Left renal pelvis (tissue), 4 donors: Measurements from ENCODE around the gene LIMCH1. TPM values are rescaled to one million over a fixed set of nuclear protein-coding genes. Genes with fewer than 3 reads are reported as not detected.
"Not testable (repeated sequence)": the region's sequence is repeated elsewhere in the genome, so short reads cannot be mapped to it uniquely, and the experiment has no call there.

ENCODE experiments used
- DNase-seq, 4 donors: peaks; one replicate each; pipeline ENCODE4 v3.0.0-alpha.2; 2013; ENCODE audit warnings: low read depth in 4 of 4, low spot score in 3 of 4
- polyA plus RNA-seq, 4 donors: library from polyadenylated mRNA; unstranded; fragments of 120-200 nt; gene quantifications; one replicate each; pipeline ENCODE4 v1.2.1, GENCODE V29; 2013; ENCODE audit not compliant: insufficient read length in 4 of 4

Gene LIMCH1
- polyA plus RNA-seq, 4 donors, result 42.6 to 125 (median 105) TPM

DNA sequence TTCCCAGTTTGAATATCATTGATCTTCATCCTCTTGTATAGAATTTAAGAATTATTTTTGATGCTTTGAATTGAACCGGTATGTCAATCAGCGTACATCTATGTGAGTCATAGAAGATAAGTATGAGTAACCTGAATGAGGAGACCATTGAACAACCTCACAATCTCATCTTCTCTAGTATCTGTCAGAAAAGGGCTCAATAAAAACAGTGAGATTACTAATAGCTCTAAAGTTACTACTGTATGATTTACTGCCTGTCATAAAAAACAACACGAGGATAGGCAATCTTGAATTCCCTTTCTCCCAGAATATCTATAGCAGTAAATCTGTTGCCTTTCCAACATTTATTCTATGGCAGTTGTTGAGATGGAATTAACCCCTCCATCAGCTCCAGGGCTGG lies 174.5 kb downstream of the LIMCH1 start:
- DNase-seq, result no peak

DNA sequence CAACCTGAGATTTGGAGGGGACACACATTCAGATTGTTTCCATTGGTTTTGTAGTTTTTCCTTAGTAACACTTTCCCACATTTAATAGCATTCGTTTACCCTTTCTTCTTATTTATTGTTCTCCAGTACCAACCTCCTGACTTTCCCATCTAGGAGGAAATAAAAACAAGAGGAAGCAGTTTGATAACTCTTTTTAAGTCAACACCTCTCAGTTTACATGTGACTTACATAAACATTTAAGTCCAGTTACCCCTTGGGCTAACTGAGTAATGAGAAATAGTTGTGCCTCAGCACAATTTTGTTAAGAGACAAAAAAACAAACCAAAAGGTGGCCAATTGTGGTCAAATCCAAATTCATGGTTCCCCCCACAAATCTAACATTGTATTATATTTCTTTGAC lies 175.8 kb downstream of the LIMCH1 start:
- no peak for DNase-seq

DNA sequence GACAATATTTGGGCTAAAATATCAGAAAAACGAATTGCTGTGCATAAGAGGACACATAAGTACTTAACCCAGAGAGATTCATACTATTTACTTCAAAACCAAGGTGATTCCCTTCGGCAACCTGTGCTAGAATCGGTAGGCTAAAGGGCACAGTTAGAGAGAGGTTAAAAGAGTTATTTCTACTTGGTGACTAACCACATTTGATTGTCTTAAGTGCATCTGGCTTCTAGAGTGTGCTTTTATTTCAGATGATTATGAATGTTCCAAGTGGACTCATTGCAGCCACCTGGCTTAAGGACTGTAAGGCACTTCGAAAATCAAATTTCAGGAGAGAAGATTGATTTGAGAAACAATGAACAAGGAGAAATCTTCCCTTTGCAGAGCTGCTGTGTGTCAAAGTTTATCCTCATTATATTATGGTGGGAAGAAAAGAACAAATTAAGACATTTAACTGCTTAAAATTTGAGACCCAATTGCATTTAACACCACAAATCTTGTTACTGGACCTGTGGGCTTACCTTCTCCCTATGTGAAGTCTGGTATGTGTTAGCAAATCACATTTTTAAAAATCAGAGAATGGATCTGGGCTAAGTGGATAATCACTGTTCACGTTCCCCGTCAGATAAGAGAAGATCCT lies 176.5 kb downstream of the LIMCH1 start:
- no peak for DNase-seq

DNA sequence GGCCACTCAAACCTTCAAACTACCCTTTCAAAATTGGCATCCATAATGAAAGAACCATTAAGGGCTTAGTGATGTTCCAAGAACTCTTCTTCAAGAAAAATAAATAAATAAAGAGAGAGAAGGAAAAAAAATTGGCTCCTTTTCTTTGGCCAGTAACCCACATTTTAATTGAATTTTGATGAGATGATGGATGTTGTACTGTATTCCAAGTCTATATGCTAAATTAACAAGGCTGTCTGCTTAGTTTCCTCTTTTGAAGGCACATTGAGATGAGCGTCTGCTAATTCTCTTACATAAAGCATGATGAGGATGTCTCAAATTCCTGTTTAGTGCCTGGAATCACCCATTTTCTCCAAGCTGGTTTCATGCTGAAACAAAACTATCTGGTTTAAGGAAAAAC lies 177.2 kb downstream of the LIMCH1 start:
- DNase-seq, result no peak

DNA sequence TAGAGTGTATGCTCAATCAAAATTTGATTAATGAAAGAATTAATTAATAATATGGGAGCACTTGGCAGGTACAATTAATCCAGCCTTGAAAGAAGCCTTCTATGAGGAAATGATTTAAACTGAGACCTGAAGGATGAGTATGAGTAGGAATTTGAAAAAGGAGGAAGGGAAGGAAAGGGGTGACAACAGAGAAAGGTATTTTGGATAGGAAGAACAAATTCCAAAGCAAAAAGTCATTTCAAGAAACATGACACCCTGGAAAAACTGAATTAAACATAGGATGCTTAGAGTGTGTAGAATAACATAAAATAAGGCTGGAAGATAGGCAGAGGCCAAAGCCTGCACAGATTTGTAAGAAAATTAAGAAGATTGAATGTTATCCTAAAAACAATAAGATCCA lies 180.9 kb downstream of the LIMCH1 start:
- DNase-seq, result no peak

DNA sequence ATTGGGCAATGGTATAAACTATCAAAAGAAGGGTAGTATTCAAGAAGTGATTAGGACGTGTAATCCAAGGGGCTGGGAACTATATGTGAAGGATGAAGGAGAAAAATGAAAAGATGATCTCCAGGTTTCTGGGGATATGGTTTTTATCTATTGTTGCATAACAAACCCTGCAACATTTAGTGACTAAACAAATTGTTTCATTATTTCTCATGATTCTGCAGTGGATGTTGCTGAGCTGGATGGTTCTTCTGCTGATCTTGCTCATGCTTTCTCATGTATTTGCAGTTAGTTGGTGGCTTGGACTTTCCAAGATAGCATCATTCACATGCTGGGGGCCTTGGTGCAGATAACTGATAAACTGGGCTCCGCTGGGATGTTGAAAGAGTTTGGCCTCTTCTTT lies 181.5 kb downstream of the LIMCH1 start:
- DNase-seq, result no peak

DNA sequence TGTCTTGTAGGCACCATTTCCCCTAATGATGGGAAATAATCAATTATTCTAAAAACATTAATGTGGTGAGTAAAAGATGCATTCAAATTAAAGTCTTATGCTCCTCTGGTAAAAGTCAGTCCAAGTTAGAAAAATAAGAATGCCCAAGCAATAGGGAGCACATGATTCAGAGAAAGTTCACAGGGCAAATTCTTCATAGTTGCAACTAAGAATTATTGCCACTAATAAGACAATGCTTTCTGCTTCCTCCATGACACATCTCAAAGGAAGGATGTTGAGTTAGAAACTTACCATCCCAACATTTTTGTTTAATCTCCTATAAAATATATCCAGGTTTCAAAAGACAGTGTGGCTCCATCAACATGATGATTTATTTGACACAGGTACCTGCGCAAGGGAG lies 184.2 kb downstream of the LIMCH1 start:
- DNase-seq, result no peak

DNA sequence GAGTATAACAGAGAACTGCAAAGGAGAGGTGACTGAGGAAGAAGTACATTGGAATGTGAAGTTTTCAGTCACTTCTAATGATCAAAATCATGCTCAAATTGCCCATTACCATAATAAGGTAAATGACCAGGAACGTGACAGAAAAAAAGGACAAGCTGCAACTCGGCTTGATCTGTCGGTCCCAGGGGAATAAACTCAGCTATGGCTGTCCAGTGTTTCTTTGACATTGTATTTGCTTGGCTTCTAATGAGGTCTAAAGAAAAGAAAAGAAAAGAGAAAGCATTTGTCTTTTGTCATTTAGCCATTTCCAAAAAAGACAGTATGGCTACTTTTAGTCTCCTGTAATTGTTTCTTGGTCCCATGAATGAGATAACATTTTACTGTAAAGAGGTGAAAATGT lies 185.3 kb downstream of the LIMCH1 start:
- DNase-seq, result no peak

DNA sequence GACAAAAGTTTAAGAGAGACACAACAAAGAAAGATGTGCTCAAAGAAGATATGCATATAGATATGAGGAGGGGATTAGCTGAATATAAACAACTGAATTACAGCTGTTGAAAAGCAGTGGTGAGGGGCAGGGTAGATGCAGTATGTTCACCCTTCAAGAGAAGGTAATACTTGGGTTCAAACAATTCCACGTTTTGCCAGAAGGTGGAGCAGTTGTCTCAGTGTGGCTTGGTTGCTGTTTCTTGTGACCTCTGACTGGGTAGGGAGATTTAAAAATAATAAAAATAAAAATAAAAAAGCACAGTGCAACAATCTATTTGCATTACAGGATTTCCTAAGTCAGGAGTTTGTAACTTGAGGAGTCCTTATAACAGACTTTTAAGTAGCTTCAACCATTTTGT lies 187.3 kb downstream of the LIMCH1 start:
- DNase-seq, result no peak

DNA sequence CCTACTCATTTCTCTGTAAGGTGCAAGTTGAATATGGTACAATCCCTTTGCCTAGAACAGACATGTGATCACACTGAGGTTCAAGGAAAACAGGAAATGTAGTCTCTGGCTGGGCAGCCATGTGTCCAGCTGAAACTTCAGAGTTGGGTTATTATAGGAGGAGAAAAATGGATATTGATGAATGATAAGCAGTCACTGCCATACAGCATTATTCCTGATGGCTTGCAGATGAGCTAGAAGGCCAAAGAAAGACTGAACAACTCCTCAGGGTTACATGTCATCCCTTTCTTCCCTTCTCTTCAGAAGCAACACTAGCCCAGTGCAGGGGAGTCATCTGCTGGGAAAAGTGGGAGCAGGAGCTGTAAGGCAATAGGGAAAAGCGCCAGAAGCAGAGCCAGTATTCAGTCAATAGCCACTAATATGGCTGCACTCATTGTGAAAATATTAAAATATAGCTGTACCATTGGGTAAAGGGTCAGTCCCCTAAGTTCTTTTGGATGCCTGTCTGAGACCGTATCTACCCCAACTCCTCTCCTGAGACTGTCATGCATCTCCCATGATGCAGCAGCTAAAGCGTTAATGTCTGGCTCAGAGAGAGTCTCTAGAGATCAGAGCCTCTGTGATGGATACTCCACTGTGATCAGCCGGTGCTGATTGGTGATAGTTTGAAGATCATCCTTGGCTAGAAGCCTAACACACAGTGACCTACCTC lies 190.1 kb downstream of the LIMCH1 start:
- DNase-seq, result no peak

DNA sequence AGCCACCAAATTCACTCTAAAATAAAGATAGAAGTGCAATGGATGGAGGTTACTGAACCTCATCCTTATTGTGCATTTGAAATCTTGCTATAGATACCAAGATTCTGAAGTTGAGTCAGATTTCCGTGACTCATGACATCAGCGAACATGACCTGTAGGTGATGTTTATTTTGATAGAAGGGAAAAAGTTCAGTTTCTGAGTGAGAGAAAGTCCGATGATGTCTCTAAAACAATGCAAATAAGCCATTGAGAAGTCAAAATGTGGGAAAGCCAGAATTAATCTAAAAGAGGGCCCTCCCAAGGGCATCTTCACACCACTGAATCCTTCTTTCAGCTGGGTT lies 190.6 kb downstream of the LIMCH1 start:
- DNase-seq, result no peak

DNA sequence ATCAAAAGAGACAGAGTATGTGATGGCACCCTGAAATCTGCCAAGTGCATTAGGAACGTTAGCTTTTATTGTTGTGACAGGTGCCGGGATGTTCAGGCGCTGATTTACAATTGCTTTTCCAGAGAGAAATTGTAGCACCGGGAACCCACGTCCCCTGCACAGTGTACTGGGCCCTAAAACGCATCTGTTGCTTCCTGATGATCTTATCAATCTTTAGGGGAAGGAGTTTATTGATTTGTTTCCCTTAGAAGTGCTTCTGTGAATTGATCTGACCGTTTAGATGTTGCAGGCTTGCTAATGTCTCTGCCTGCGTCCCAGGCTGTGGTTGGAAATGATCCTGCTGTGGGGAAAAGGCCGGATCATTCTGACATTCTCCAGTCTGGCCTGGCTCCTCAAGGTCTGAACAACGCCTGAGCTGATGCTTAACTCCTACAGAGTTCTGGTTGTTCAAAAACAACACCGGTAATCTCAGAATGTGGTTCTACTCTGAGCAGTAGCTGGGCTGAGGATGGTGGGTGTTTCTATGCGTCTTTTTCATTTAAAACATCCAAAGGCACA lies 193.7 kb downstream of the LIMCH1 start:
- DNase-seq, result no peak

DNA sequence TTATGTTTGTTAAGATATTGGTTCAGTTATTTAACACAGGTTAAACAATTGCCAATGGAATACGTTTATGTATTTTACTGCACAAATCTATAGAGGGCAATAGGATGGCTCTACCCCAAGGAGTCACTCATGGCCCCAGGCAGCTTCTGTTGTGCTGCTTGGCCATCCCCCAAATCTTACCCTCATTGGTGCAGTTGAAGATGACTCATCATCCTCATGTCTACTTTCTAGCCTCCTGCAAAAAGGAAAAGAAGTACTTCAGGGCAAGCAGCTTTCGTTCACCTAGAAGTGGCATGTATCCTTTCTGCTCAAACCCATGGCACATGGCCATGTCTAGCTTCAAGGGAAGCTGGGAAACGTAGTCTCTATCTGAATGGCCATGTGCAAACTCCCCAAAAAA lies 196.4 kb downstream of the LIMCH1 start:
- DNase-seq, result no peak

DNA sequence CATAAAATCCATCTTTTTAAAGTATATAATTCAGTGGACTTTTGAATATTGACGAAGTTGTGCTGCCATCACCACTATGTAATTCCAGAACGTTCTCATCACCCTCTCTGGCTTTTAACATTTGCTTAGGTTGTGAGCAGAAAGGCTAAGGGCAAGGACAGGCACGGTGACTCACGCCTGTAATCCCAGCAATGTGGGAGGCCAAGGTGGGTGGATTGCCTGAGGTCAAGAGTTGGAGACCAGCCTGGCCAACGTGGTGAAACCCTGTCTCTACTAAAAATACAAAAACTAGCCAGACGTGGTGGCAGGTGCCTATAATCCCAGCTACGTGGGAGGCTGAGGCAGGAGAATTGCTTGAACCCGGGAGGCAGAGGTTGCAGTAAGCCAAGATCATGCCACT lies 199.5 kb downstream of the LIMCH1 start:
- not testable (repeated sequence) for DNase-seq

DNA sequence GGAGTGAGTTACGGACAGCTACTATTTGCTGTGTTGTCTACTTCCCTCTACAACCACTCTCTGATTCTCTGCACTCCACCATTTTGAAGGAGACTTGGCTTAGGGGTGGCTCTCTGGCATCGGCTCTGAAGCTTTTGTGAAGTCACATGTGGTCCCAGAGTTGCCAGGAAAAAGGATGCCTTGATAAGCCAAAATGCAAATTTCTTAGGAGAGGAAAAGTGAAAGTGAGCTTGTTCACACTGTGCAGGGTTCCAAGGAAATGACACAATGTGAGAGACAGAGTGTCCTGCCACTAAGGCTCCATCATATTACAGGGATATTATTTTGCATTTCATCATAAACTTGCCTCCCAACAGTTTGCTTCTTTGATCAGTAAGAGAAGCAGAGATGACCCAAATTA lies 203.4 kb downstream of the LIMCH1 start:
- DNase-seq, result no peak

DNA sequence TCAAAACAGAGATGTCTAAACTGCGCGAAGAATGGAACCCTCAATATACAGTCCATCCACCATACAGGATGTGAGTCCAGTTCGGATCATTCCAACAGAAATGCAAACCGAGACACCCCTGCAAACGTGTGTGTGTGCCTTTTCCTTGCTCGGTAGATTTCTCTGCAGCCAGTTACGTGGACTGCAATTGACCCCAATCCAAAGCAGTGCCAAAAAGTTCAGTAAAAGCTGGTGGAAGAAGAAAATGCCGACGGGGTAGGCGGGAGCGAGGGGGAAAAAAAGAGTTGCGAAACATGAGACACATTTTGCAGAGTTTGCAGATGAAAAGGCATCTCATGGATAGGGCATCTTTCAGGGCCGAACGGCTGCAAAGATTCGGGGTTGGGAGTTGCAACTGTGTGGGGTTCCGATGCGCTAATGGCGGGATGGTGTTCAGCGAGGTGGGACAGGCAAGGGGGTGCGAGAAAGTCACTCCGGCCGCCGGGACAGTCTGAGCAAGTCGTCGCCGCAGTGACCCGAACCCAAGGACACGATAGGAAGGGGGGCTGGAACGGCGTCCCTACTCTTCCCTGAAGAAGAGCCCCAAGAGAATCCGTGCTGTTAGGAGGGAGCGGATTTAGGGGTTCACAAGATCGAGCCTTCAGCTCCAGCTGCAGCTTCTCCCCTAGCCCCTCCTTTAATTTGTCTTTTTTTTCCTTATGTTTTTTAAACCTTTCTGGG lies 206.8 kb downstream of the LIMCH1 start:
- DNase-seq, result no peak

DNA sequence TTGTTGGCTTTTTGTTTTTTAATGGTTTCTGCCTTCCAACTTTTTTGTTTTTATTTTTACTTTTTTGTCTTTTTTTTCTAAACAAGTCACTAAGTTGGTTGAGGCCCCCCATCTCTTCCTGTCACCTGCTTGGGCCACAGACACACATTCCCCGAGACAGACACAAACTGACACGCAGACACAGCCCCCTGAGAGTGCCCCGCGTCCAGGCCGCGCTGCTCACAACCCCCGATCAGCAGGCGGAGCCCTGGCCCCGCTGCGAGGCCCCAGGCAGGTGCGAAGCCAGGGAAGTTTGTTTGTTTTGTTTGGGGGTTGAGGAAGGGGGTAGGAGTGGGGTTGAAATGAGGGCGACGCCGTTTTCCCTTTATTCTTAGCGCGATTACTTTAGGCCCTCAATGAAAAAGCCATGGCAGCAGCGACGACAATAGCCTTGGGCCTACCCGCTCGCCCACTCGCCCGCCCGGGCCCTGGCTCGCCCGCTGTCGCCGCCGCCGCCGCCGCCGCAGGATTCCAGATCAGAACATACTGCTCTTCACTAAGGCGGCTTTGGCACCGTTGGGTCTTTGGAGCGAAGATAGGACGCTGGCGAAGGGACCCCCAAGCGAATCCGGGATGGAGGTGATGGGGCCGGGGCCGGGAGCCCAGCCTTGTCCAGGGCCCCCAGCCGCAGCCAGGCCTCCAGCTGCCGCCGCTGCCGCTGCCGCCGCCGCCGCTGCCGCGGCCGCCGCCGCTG lies 207.5 kb downstream of the LIMCH1 start:
- no peak for DNase-seq

DNA sequence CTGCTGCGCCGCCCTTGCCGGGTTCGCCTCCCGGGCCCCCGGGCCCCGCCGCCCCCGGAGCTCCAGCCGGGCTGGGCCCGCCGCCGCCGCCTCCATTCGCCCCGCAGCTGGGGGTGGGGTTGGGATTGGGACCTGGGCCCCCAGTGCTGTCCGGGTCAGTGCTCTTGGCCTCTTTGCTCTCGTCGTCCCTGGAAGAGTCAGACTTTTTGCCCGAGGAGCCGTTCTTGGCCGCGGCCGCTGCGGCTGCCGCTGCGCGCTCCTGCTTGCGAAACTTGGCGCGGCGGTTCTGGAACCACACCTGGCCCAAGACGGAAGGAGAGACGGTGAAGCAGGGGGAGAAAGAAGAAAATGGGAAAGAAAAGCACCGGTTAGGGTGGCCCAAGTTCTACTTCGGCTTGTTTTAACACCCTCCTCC lies 208.1 kb downstream of the LIMCH1 start:
- no peak for DNase-seq

DNA sequence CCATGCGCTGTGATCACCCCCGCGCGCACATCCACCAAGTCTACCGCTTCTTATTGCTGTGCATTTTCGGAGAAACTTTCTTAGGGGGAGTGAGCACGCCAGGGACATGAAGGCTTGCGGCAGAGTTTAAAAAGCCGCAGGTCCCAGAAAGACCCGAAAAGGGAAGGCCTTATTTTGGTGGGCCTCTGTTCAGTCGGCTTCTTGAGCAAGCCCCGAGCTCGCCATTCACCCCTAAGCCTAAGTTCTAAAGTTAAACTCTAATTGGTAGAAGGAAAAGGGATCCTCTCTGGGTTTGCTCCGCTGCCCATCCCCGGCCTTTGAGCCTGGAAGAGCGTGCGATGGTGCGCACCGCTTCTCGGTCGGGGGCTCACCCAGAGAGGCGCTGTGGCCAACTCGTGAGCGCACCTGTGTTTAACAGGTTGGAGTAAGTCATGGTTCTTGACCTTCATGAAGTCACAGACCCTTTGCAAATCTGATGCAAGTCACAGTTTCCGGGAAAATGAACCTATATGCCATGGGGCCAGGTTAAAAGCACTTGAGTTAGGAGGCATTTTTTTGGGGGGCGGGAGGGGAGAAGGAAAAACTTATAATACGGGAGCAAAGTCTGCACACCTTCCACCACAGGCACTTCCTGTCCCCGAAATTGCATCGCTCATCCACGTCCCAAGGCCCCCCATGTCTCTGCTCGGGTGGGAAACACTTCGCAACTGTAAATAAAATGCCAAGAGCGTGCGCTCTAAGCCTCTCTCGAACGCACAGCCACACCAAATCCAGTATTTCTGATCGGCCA lies 208.7 kb downstream of the LIMCH1 start:
- DNase-seq, result no peak
